ENCODE measurements around the gene B4GALT2. TPM values are rescaled to one million over a fixed set of nuclear protein-coding genes. Genes with fewer than 3 reads are reported as not detected.

The B4GALT2 gene
- total and polyA plus RNA-seq, 2 donors (not counting 1 experiment from before 2014, with no cell fraction given), result 4.6 to 6.5 TPM

DNA sequence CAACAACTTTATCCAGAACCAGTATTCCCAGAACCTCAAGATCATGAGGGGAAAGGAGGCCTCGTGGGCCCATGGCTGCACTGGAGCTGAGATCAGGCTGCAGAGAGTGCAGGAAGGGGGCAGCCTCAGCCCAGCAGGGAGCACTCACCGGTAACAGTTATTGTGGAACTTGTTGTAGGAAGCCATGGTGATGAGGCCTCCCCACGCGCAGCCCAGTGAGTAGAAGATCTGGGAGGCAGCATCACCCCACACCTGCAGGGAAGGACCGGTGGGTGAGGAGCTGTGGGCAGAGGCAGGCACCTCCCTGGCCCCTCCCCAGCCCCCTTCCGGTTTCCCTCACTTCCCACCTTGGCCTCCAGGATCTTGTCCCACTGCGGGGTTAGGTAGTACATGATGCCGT lies 23.2 kb downstream of the B4GALT2 start:
- no peak overlapping the region for H3K4me3 ChIP-seq (ENCODE audit: control extremely low read depth in 1 of 5, extremely low read depth in 1 of 5, insufficient read depth in 1 of 5, low read depth in 2 of 5, low read length in 4 of 5)
- H3K36me3 ChIP-seq (replicated peaks in 1 of 2; ENCODE audit: control extremely low read depth in 1 of 2, control insufficient read depth in 1 of 2, extremely low read depth in 1 of 2, insufficient read depth in 2 of 2, low read length in 1 of 2), result no peaks in the 10 kb centered on the region
- H3K9ac ChIP-seq (ENCODE audit: low read length), result no peak overlapping the region
- TF ChIP-seq, protein P1, sequence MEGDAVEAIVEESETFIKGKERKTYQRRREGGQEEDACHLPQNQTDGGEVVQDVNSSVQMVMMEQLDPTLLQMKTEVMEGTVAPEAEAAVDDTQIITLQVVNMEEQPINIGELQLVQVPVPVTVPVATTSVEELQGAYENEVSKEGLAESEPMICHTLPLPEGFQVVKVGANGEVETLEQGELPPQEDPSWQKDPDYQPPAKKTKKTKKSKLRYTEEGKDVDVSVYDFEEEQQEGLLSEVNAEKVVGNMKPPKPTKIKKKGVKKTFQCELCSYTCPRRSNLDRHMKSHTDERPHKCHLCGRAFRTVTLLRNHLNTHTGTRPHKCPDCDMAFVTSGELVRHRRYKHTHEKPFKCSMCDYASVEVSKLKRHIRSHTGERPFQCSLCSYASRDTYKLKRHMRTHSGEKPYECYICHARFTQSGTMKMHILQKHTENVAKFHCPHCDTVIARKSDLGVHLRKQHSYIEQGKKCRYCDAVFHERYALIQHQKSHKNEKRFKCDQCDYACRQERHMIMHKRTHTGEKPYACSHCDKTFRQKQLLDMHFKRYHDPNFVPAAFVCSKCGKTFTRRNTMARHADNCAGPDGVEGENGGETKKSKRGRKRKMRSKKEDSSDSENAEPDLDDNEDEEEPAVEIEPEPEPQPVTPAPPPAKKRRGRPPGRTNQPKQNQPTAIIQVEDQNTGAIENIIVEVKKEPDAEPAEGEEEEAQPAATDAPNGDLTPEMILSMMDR (IDR thresholded peaks at IDR 0.05), result no peak
- TF ChIP-seq EZH2 (IDR thresholded peaks at IDR 0.05; ENCODE audit: borderline replicate concordance, insufficient read depth, low read depth, low read length, poor library complexity, severe bottlenecking), result no peak
- no peaks in the 10 kb centered on the region for H3K27me3 ChIP-seq (replicated peaks in 1 of 4; ENCODE audit: control extremely low read depth in 1 of 4, control insufficient read depth in 3 of 4, insufficient read depth in 4 of 4, low read length in 3 of 4)
- H3K79me2 ChIP-seq (ENCODE audit: control insufficient read depth, insufficient read depth, low read length), result no peaks in the 10 kb centered on the region
- H3K9me3 ChIP-seq (ENCODE audit: control extremely low read depth in 1 of 3, control insufficient read depth in 2 of 3, insufficient read depth in 1 of 3, low read length in 2 of 3), result no peaks in the 10 kb centered on the region
- Mint-ChIP-seq H3K4me3 (no peak overlapping the region), H3K27me3 (no peaks in the 10 kb centered on the region), H3K9me3 (ENCODE audit: insufficient read depth) (no peaks in the 10 kb centered on the region), H3K4me1 (no peaks in the 10 kb centered on the region), H3K27ac (no peak overlapping the region)
- WGBS (ENCODE audit: insufficient coverage), result 95% methylated on average over 8 of the region's 8 CpGs
- intact Hi-C loops (cut with micrococcal nuclease), result no loop called here
- H3K4me1 ChIP-seq (ENCODE audit: control insufficient read depth in 2 of 2, insufficient read depth in 2 of 2, low read length in 2 of 2), result no peaks in the 10 kb centered on the region
- no peak overlapping the region for H3K4me2 ChIP-seq (replicated peaks; ENCODE audit: low read depth, low read length, poor library complexity, severe bottlenecking)
- POLR2A ChIA-PET, result no interaction called here
- CTCF ChIA-PET, result interaction anchor here (0.7 to 6.0 kb wide), 4 partner anchors 33 to 46 kb away, joined by 3 to 67 read pairs (median 8); no protein-coding TSS in a partner anchor
- H4K20me1 ChIP-seq (ENCODE audit: control insufficient read depth, insufficient read depth, low read length, poor library complexity, severe bottlenecking), result no peaks in the 10 kb centered on the region
- no peak for ATAC-seq (ENCODE audit: low read depth)
- no peak for DNase-seq
- no peak overlapping the region for H3K27ac ChIP-seq (ENCODE audit: low read length in 2 of 2)
- no peak overlapping the region for H2AFZ ChIP-seq (ENCODE audit: insufficient read depth, low read depth, low read length, poor library complexity, severe bottlenecking)

DNA sequence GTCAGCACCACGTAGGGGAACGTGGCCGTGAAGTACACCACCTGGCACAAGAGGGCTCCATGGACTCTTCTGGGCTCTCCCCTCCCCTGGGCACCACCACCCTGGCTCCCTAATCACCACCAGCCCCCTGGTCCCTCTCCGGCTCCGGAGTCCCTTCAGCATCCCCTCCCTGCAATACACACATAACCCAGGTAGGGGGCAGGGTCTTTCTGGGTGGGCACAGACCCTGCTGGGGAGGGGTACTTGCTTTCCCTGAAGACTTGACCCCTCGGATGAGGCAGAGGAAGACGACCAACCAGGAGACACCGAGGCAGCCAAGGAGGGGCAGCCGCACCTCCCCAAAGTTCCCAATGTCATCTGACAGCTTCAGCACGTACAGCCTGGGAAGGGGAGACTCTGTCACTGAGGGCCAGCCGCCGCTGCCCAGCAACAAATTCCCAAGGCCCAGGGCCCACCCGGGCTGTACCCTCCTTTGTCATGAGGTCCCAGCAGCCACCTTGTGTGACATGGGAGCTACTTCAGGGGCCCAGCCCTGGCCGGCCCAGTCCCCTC lies 23.7 kb downstream of the B4GALT2 start:
- Histone ChIP-seq H2AFZ (ENCODE audit: insufficient read depth, low read depth, low read length, poor library complexity, severe bottlenecking) (no peak overlapping the region), H3K79me2 (ENCODE audit: control insufficient read depth, insufficient read depth, low read length) (no peaks in the 10 kb centered on the region), H3K36me3 (replicated peaks in 1 of 2; ENCODE audit: control extremely low read depth in 1 of 2, control insufficient read depth in 1 of 2, extremely low read depth in 1 of 2, insufficient read depth in 2 of 2, low read length in 1 of 2) (no peaks in the 10 kb centered on the region), H3K4me1 (ENCODE audit: control insufficient read depth in 2 of 2, insufficient read depth in 2 of 2, low read length in 2 of 2) (no peaks in the 10 kb centered on the region), H3K9ac (ENCODE audit: low read length) (no peak overlapping the region), H3K4me2 (replicated peaks; ENCODE audit: low read depth, low read length, poor library complexity, severe bottlenecking) (no peak overlapping the region), H3K27ac (ENCODE audit: low read length in 2 of 2) (no peak overlapping the region), H3K9me3 (ENCODE audit: control extremely low read depth in 1 of 3, control insufficient read depth in 2 of 3, insufficient read depth in 1 of 3, low read length in 2 of 3) (no peaks in the 10 kb centered on the region), H4K20me1 (ENCODE audit: control insufficient read depth, insufficient read depth, low read length, poor library complexity, severe bottlenecking) (no peaks in the 10 kb centered on the region), H3K4me3 (ENCODE audit: control extremely low read depth in 1 of 5, extremely low read depth in 1 of 5, insufficient read depth in 1 of 5, low read depth in 2 of 5, low read length in 4 of 5) (no peak overlapping the region), H3K27me3 (replicated peaks in 1 of 4; ENCODE audit: control extremely low read depth in 1 of 4, control insufficient read depth in 3 of 4, insufficient read depth in 4 of 4, low read length in 3 of 4) (no peaks in the 10 kb centered on the region)
- CTCF ChIA-PET, result interaction anchor here (0.7 to 6.0 kb wide), 6 partner anchors 31 to 46 kb away, joined by 3 to 89 read pairs (median 8); no protein-coding TSS in a partner anchor
- Mint-ChIP-seq H3K27me3 (no peaks in the 10 kb centered on the region), H3K4me1 (no peaks in the 10 kb centered on the region), H3K9me3 (ENCODE audit: insufficient read depth) (no peaks in the 10 kb centered on the region), H3K4me3 (no peak overlapping the region), H3K27ac (no peak overlapping the region)
- intact Hi-C loops (cut with micrococcal nuclease), result no loop called here
- POLR2A ChIA-PET, result no interaction called here
- DNase-seq (no peak), ATAC-seq (ENCODE audit: low read depth) (no peak)
- WGBS (ENCODE audit: insufficient coverage), result 91% methylated on average over 10 of the region's 14 CpGs
- TF ChIP-seq, protein P1 (IDR thresholded peaks at IDR 0.05), result peak; percentile 18
- no peak for TF ChIP-seq EZH2 (IDR thresholded peaks at IDR 0.05; ENCODE audit: borderline replicate concordance, insufficient read depth, low read depth, low read length, poor library complexity, severe bottlenecking)
